GM12874 (cell line): ENCODE measurements around the gene ESPNL.

Experiments
- TF ChIP-seq, protein P1 (sequence below): IDR thresholded peaks from 2 replicates; pipeline ENCODE4 v1.5.1; 2011; ENCODE audit warnings: low read depth, mild to moderate bottlenecking, control low read depth, low read length, moderate library complexity; ENCODE audit not compliant: insufficient read depth

The ESPNL gene

DNA sequence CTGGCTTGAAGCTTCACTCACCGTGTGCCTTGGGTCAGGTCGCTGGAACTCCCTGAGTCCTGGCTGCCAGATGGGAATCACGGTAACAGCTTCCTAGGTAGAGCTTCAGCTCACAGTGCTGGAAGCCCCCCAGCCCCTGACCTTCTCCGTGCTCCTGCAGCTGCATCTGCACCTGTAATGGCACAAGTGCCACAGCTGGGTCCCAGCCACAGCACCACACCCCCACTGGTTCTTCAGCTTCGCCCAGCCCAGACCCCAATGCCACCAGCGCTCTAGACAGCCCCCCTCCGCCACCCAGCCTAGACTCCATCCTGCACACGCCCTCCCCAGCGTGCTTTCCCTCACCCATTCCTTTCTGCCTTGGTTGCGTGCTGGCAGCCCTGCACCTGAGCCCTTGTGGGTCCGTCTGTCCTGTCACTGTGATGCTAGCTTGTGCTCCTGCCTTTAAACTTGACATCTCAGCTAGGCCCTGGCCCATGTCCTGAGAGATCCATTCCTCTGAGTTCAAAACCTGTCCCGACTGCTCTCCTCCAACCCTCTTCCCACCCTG lies 7.6 kb upstream of the ESPNL start:
- TF ChIP-seq, protein P1, sequence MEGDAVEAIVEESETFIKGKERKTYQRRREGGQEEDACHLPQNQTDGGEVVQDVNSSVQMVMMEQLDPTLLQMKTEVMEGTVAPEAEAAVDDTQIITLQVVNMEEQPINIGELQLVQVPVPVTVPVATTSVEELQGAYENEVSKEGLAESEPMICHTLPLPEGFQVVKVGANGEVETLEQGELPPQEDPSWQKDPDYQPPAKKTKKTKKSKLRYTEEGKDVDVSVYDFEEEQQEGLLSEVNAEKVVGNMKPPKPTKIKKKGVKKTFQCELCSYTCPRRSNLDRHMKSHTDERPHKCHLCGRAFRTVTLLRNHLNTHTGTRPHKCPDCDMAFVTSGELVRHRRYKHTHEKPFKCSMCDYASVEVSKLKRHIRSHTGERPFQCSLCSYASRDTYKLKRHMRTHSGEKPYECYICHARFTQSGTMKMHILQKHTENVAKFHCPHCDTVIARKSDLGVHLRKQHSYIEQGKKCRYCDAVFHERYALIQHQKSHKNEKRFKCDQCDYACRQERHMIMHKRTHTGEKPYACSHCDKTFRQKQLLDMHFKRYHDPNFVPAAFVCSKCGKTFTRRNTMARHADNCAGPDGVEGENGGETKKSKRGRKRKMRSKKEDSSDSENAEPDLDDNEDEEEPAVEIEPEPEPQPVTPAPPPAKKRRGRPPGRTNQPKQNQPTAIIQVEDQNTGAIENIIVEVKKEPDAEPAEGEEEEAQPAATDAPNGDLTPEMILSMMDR = no peak

DNA sequence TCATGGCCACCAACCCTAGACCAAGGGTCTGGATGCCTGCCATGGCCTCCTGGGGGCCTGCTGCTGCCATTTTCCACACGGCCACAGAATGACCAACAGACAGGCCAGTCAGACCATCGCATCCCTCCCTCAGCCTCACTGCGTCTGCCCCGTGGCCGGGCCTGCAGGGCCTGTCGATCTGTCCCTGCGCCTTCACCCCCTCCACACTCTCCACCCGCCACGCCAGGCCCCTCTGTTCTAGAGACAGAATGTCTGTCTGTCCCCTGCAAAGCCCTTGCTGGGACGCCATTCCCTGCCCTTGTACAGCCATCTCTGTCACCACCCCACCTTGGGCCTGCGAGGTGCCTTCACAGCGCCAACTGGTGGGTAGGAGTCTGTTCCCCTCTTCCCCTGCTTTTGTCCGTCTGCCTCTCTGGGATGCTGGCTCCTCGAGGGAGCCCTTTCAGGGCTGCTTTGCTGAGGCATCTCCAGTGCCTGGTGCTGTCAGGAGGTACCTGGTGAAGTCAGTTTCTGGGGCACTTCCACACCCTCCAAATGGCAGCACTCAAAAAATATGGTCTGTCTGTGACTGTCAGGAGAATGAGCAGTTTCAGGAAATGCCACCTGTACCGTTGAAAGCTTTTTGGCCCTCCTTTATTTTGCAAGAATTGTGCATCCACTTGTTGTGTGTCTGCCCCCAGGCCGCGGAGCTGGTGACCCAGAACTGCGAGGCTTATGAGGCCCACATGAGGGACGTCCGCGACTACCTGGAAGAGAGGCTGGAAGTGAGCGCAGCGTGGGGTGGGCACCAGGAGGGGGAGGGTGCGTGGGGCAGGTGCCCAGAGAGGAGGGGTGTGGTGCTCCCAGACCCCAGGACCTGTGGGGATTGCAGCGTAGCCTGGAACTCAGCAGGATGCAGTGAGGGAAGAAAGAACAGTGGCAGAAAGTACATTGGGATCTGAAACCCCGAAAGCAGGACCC lies 6.7 kb upstream of the ESPNL start:
- TF ChIP-seq, protein P1 = no peak

DNA sequence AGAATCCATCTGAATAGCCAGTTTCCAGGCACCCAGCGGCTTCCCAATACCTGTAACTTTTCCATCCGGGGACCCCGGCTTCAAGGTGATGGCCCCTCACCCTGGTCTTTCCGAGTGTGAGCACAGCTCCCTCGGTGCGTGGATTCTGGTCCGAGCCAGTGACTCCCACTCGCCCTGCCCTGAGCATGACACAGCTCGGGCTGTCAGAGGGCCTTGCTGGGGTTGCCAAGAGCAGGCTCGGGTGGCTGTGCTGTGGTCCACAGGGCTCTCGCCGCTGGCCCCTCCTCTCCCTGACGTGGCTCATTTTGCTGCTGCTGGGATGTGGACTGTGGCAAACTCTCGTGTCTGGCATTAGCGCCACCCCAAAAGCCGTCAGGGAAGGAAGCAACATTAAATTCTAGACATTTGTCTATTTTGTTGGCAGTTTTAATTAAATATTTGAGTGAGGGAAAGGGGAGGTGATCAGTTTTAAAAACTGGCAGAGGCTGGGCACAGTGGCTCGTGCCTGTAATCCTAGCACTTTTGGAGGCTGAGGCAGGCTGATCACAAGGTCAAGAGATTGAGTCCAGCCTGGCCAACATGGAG lies 5.6 kb upstream of the ESPNL start:
- TF ChIP-seq, protein P1 = no peak

DNA sequence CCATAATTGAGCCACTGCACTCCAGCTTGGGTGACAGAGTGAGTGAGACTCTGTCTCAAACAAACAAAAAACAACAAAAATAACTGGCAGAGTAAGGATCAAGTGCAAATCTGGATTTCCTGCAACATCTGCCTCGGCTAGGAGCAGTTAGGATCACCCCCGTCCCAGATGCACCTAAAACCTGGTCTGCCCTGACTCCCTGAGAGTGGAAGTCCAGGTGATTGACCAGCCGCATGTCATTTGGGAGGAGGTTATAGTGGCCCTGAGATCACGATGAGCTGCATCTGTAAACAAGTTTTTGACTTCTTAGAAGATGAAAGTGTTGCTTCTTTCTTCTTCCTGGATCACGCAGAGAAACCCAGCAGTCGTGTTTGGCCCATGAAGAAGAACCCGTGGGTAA lies 5.0 kb upstream of the ESPNL start:
- TF ChIP-seq, protein P1 = no peak

DNA sequence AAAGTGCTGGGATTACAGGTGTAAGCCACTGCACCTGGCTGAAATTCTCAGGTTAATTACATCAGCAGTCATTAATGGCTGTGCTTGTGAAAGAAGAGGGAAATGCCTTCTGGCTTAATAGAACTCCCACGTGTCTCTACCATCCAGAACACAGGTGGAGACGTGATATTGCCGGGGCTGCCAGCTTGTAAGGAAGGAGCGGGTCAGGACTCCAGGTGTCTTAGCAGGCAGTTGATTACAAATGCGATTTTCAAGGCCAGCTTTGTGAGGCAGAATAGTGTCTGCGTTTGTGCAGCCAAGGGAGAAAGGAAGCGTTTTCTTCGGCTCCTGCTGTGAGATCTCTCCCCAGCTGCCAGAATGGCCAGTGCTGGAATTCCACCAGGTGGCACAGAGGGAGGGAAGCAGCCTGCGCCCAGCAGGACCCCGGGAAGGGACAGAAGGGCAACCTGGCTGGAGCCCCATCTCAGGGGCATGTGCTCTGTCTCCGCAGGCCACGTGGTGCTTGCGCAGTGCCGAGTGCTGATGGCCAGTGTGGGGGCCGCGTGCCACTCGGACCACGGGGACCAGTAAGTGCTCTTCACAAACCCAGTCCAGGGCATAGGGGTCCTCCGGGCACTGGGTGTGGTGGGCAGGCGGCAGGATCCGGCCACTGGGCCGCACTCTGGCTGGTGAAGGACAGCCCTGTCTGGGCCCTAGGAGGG lies 3.7 kb upstream of the ESPNL start:
- TF ChIP-seq, protein P1 = no peak

DNA sequence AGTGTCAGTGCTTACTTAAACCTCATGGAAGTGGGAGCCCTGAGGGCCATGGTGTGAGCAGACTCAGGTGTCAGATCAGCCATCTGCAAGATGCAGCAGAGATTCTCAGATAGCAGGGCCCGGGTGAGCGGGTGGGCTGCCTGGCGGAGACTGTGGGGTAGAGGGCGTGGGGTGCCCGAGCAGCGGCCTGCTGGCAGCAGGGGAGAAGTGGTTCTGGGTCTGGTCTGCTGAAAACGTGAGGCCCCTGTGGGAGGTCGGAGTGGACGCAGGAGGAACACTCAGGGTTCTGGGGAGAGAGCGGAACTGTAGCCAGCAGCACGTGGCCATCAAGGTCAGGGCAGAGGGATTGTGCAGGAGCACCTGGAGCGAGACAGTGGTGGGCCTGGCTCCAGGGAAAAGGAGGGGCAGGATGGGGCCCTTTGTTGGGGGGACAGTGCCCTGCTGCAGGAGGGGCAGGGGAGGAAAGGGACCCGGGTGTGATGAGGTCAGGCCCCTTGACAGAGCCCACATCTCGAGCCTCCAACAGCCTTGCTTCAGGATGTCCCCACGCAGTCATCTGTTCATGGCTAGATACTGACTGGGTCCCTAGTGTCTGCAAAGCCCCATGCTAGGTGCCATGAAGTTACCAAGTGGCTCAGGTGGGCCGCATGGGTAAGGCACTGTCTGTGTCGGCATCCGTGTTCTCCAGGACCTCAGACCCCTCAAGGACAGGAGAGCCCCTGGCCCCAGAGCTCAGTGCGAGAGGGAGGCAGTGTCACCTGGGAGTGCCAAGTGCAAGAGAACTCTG lies 2.7 kb upstream of the ESPNL start:
- TF ChIP-seq, protein P1 = no peak
